Right kidney (tissue), 1 donor: ENCODE measurements around the gene ARHGEF17.

Experiments used
- DNase-seq: peaks from one replicate; pipeline ENCODE4 v3.0.0-alpha.2; 2016

The ARHGEF17 gene

DNA sequence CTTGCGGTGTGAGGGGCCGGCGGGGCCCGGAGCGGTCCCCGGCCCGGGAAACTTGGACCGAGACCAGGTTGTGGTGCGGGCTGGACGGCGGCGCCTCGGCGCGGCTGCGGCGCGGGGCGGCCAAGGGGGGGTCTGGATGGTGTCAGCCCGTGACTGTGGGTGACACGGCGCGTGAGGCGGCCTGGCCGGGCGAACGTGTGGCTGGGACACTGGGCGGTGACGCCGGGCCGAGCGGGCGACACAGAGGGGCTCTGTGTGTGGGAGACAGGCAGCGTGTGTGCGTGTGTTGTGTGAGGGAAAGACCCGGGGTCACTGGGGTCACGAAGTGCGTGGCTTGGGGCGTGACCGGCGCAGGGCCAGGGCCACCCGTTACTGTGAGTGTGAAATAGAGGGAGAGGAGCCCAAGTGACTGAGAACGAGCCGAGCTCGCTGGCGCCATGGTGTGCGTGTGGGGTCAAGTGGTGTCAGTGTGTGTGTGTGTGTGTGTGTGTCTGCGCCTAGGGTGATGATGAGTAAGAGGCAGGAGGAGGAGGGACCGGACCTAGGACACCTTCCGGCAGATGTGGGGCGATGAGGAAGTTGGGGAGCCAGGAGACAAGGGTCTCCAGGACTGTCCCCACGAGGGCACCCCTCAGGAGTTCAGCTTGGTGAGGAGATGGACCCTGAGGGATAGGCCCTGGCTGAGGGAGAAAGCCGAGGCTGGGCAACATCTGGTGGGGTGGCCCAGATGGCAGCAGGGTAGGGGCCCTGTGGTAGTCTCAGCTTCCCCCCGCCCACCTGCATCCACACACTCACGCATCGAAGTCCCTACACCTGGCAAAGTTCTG lies 68.9 kb downstream of the ARHGEF17 start:
- DNase-seq: peak; percentile 76

DNA sequence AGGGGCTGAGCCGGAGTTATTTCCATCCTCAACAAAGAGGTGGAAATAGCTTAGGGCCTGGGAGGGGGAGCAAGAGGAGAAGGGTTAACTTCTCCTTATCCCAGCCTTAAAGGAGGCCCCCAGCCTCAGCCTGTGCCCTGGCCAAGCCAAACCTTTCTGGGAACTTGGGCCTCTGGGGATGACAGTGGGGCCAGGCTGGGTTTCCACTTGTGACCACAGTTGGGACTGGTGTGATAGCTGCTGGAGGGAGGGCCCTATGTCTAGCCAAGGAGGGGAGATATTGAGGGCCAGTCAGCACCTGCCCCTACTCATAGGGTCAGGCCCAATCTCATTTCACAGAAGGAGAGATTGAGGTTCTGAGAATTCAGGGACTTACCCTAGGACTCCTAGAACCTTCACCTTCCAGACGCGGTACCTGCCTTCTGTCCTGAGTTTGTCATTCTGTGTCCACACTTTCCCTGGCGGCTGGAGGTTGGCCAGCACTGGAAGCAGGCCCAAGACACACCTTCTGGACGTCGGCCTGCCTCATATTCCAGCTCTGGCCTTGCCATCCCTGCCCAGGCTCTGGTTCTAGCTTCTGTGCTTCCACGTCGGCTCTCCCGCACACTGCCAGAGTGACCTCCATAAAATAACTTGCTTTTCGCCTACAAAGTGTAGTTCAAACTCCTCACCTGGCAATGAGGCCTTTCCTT lies 71.3 kb downstream of the ARHGEF17 start:
- no peak for DNase-seq

DNA sequence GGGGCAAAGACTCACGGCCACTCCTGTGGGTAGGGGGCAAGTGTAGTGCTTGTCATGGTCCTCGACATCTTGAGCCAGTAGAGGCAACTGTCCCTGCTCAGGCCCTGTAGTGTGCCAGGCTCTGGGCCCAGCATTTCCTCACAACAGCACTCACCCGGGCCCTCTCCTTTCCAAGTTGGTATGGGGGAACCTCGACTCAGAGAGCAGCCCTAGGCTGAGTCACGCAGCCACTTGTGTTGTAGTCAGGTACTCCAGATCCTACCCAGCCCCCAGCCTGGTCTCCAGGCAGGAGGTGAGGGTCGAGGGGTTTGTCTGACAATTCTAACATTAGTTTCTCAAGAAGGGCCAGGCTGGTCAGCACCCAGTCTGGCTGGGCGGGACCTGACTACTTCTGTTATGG lies 72.3 kb downstream of the ARHGEF17 start:
- no peak for DNase-seq

DNA sequence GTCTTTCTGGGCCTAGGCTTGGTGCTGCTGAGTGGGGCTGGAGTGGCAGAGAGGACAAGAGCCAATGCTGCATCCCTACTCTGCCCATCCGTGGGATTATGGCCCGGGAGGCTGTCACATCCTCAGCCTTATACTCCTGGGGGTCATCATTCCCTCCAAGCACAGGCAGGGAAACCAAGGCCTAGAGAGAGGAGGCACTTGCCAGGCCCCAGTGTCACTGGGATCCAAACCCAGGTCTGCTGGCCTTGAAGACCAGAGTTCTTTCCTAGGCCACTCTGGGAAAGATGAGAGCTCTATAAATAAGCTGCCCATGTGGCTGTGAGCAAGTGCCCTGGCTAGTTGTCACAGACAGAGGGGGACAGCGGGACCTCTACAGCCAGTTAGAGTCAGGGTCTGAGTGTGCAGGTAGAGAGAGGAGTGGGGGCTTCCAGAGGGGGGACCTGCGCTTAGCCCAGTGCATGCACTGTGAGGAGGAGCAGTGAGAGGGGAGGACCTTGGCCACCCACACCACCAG lies 72.9 kb downstream of the ARHGEF17 start:
- DNase-seq: no peak

DNA sequence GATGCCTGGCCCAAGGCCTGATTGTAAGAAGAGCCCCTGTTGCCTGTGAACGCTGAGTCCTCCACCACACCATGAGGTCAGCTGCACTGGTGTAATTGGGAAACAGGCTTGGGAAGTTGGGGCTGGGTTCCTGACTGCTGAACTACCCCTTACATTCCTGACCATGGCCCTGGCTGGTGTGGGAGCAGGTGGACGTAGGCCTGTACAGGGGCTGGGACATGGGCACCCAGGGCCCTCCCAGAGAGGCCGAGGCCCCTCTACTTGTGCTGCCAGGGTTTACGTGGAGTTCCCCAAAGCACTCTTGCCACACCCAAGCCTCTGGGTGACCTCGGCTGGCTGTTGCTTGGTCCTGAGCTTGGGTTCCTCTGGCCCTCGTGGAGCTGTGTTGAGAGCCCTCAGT lies 73.5 kb downstream of the ARHGEF17 start:
- DNase-seq: no peak

DNA sequence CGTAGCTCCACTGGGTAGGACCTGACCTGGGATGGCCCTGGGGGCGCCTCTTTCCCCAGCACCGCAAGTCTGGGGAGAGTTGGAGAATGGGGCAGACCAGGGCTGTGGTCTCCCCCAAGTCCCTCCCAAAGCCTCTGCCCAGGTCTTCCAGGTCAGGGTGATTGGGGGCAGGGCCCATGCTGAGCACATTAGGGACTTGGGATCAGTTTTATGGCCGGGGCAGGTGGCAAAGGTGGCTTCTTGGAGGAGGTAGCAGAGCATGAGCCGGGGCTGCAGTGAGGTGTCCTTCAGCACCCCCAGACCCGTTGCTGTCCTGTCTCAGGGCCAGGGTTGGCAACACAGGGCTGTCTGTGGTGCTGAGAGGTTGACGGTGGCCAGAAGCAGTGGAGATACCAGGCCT lies 74.1 kb downstream of the ARHGEF17 start:
- no peak for DNase-seq

DNA sequence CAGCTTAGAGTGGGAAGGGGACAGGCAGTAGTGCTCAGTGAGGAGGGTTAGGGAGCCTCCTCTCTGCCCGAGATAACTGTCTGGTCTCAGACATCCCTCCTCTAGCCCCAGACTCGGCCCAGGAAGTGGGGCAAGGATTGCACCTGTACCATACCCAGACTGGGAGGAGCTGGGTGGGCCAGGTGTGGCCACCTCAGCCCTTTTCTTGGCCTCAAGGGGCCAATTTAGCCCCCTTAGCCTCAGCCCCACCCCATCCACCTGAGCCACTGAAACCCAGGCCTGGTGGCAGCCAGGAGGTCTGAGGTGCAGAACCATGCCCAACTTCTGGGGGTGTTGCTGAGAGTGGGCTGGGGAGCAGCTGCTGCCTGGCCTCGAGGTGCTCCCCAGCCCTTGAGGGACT lies 74.7 kb downstream of the ARHGEF17 start:
- DNase-seq: no peak

DNA sequence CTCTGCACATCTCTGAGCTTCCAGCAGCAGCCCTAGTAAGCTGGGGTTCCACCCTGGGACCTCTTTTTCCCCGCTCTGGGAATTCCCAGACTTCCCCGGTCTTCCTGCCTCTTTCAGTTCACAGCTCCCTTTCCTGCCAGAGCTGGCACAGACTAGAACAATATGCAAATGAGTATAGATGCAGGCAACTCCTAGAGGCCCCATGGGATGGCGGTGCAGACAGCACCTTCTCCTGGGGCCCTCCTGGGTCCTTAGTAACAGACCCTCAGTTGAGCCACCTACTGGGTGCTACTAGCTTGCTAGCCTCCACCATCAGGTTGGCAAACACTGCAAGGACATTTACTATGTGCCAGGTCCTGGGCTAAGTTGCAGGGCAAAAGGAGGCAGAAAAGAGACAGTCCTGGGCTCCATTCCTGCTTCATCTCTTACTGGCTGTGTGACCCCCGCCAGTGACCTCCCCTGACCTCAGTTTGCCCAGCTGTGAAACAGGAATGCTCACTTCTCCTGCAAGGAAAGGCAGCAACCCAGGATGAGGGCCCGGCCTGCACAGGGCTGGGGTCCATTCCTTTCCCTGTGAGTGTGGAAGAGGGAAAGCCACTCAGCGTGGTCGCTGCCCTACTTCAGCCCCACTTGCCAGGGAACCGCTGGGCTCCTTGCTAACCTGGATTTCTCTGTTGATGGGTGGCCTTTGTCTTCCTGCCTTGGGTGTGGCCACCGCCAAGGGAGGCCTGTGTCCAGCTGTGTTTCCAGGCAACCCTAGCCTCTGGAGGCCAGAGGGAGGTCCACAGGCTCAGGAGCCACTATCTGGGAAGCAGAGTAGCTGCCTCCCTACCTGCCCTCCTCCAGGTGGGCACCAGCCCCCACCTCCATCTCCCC lies 75.4 kb downstream of the ARHGEF17 start:
- no peak for DNase-seq

DNA sequence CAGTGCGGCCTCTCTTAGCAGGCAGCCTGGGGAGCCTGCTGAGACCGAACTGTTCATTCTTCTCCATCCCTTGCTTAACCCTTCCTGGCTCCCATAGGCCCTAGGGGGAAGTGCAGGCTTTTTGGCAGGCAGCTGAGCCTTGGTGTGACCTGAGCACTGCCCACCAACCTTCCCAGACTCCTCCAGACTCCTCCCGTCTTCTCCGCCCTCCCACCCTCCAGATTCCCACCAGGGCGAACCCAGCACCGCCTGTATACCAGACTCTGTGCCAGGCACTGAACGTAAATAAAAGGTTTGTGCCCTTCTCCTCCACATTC lies 76.0 kb downstream of the ARHGEF17 start:
- no peak for DNase-seq

DNA sequence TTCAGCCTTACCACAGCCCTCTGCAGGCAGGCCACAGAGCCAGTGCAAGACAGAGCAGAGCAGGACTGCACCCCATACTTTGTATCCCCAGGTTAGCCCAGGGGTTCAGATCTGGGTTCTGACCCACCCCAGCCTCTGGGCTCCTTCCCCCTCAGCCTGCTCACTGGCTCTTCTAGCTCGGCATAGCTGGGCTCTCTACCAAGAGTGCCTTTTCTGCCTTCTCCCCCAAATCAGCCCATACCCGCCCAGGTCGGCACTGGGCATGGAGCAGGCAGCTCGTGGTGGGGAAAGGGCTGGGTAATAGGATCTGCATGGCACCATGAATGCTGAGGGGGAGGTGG lies 76.4 kb downstream of the ARHGEF17 start:
- no peak for DNase-seq

DNA sequence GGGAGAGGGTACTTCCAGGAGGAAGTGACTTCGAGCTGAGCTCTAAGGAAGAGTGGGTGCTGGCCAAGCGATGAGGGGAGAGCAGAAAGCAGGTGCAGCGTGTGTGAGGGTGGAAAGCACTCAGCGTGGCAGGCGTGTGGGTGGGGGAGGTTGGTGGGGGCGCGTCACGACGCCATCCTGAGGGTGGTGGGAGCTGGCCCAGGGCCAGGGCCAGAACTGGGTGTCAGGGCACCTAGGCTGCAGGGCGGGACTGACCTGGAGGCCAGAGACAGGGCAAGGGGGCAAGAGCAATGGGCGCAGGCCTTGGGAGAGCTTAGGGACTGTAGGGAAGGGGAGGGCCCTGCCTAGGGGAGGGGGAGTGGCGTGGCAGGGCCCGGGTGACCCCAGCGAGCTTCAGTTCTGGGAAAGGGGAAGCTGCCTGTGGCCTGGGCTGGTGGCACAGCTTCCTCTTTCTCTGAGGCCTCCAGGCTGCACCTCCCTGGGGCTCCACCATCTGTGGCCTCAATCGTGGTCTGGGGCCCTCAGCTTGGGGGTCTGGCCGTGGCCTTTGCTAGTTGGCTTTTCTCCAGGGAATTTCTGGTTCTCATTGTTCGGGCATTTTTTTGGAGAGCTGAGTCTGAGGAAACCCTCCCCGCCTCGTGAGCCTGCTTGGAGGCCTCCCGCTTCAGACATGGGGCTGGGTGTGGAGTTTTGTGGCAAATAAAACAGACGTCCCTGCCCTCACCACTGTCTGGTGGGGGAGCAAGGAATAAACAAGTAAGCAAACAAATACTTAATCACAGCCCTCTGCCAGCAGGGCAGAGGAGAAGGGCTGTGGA lies 77.0 kb downstream of the ARHGEF17 start:
- DNase-seq: no peak

DNA sequence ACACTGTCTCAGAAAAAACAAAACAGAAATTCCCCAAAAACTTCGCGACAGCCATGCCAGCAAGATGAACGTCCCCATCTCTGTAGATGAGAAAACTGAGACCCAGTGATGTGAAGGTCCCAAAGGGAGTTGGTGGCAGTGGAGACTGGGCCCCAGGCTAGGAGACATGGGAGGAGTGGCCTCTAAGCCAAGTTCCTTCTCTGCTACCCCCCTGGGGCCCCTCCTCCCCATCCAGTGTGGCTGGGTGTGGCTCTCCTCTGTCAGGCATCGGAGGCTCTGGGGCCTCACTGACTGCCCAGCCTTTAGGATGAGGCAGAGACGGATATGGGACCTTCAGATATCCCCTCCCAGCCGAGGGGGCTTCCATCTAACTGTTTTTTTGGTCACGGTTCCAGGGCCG lies 77.9 kb downstream of the ARHGEF17 start:
- no peak for DNase-seq

DNA sequence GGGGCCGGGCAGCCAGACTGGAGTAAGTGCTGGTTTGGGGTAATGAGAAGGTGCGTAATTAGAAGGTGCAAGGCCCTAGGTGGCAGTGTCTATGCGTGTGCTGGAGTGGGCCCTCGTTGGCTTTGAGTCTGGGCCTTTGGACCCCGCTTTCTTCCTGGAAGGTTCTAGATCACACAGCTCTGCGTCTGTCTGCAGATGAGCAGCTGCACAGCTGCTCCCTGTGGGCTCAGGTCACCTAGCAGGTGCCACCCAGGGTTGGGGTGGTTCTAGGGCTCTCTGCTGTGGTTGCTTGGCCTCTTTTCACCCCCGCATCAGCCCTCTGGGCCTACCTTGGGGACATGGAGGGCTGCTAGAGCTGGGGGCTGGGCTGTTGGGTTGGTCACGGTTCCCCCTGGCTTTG lies 78.5 kb downstream of the ARHGEF17 start:
- no peak for DNase-seq

DNA sequence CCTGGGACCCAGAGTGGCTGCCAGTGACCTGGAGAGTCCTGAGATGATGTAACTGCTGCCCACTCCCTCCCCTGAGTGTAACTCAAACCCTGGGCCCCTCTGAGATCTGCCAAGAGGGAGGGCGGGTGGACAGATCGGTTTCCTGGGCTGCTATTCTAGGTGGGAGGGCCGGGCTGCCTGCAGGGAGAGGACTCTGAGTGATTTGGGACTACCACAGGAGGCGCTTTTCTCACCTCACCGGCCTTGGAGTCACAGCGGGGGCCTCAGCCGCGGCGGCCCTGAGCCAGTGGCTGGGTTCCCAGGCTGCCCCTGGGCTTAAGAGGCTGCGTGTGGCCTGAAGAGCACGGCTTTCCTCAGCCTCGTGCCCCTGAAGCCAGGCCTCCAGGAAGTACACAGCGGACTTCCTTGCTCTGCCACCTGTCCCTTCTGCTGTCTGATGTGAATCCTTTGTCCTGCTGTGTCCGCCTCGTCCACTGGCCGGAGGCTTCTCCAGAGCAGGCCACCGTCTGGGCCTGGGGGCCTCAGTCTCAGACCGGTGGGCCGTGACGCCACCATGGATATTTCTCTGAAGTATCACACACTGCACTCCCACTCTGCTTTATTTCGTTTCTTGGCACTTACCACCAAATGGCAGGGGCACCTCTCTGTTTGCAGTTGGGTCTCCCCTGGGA lies 79.7 kb downstream of the ARHGEF17 start:
- peak; percentile 60 for DNase-seq

DNA sequence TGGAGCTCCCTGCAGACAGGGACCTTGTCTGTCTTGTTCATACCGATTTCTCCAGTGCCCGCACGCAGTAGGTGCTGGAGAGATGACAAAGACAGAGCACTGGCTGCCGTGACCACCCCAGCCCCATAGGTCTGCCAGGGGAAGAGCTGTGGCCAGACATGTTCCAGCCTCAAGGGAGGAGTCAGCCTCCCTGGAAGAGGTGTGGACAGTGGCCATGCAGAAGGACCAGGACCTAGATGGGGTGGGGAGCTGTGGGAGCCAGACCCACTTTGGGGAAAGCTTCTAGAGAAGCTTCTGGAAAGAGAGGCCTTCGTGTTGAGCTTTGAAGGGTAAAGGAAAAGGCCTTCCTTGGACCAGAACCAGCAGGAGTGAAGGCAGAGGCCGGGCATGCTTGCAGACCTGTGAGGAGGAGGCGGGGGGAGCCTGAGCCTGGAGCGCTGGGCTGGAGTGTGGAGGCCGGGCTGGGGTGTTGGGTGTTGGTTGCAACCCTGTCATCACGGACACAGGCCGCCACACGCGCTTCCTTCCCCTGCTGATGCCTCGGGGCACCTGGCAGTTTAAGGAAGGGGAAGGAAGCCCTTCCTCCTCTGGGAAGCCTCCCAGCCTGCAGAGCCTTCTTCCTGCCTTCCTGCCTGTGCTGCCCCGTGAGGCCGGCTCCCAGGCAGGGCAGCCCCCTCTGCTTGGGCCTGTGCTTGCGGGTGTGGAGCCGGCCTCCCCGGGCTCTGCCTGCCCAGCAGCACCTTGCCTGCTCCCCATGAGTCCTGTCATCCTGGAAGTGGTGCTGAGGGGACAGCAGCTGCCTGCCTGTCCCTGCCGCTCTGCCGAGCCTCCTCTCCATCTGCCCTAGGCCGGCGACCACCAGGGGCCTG lies 80.4 kb downstream of the ARHGEF17 start:
- DNase-seq: peak; percentile 42

DNA sequence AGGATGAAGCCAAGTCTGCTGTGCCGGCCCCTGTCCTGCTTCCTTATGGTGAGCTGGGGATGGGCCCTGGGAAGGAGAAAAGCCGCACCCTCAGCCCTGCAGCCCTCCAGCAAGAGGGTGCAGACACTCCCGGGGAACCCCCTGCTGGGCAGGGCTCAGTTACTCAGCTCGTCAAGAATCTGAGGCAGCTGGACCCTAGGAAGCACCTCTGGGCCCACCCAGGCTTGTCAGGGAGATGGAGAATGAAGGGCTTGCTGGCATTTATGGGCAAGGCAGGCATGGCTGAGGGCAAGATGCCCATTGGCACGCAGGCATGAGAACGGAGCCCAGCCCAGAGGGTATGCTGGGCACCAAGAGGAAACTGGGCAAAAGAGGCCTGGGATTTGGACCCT lies 81.1 kb downstream of the ARHGEF17 start:
- DNase-seq: no peak

DNA sequence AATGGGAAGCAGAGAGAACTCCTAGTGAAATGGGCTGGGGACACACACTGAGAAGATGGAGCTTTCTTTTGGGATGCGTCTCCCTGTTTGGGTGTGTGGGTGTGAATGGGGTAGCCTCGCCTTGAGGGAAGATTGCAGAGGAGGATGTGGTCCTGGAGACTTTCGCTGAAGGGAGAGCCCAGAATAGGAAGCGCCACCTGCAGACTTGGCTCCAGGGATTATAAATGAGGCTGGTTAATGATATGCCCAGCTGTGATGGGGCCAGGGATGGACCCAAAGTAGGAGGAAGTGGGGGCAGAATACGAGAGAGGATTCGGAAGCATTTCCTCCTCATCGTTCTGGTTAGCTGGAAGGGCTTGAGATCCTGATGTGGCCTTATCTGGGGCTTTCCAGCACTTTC lies 81.8 kb downstream of the ARHGEF17 start:
- DNase-seq: no peak

DNA sequence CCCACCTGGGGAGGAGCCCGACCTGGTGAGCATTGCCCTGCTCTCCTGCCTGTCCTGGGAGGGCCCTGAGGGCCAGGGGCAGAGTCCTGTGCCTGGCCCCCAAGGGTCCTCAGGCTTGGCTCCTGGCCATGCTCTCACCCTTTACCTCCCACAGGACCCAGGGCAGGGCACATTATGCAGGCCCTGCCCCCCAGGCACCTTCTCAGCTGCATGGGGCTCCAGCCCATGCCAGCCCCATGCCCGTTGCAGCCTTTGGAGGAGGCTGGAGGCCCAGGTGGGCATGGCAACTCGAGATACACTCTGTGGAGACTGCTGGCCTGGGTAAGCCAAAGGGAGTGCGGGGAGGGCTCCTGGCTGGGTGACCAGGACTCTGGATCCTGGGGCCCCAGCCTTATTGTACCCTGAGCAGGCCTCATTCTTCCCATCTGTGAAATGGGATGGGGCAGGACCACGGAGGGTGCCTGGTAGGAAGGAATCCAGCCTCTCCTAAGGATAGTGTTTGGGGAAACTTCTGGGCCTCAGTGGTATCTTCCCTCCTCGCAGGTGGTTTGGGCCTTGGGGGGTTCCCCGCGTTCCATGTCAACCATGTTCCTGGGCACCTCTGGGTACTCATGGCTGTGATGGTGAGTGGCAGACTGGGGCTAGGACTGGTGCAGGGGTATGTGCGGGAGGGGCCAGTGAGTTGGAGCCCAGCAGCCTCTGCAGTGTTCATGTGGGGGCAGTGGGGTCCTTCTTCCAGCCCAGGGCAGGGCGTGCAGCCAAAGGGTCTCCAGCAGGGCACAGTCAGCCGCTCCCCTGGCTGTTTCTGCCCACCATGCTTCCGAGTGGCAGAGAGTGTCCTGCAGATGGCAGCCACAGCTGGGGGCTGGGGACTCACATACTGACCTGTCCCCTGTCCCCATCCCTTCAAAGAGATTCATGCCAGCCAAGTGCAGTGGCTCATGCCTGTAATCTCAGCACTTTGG lies 82.8 kb downstream of the ARHGEF17 start:
- DNase-seq: no peak

DNA sequence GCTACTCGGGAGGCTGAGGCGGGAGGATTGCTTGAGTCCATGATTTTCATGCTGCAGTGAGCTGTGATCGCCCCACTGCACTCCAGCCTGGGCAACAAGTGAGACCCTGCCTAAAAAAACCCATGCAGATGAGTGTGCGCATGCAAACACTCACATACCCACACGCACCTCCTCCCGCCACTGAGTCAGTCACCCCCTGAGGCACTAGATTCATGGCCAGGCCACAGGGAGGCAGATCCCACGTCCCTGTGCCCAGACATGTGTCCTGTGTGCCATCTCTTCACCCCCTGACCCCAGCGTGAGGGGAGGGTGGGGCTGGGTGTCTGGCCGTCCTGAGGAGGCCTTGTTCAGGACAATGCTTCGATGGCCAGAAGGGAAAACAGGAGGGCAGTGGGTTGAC lies 83.6 kb downstream of the ARHGEF17 start:
- DNase-seq: no peak
